GM18505 (cell line): ENCODE measurements around the gene CMSS1.

ENCODE experiments used
- ATAC-seq: cut with Tn5 transposase; IDR thresholded peaks from one replicate; pipeline ENCODE4 v1.9.1; 2021; ENCODE audit not compliant: unreplicated experiment
- POLR2A ChIP-seq: IDR thresholded peaks from 4 replicates; pipeline ENCODE4 v1.6.1; 2011; ENCODE audit warnings: borderline replicate concordance; ENCODE audit not compliant: insufficient read depth, insufficient read length; ENCODE audit errors: extremely low read depth

The CMSS1 gene

GRCh38 chr3:100001083-100001482, 183.4 kb downstream of the CMSS1 start:
- no peak for ATAC-seq
- no peak for TF ChIP-seq POLR2A

- no peak for ATAC-seq
- TF ChIP-seq POLR2A = no peak
Measured at GRCh38 chr3:100001526-100002270, 184.0 kb downstream of the CMSS1 start.

GRCh38 chr3:100002599-100003350, 185.1 kb downstream of the CMSS1 start:
- no peak for ATAC-seq
- TF ChIP-seq POLR2A = no peak

GRCh38 chr3:100003609-100004503, 186.2 kb downstream of the CMSS1 start:
- no peak for ATAC-seq
- TF ChIP-seq POLR2A = no peak

GRCh38 chr3:100004931-100005330, 187.3 kb downstream of the CMSS1 start:
- no peak for TF ChIP-seq POLR2A
- ATAC-seq = no peak

- TF ChIP-seq POLR2A = no peak
- ATAC-seq = no peak
Measured at GRCh38 chr3:100005665-100006393, 188.2 kb downstream of the CMSS1 start.

GRCh38 chr3:100006570-100007271, 189.1 kb downstream of the CMSS1 start:
- no peak for ATAC-seq
- no peak for TF ChIP-seq POLR2A

GRCh38 chr3:100007313-100007712, 189.7 kb downstream of the CMSS1 start:
- TF ChIP-seq POLR2A = no peak
- no peak for ATAC-seq

- no peak for ATAC-seq
- TF ChIP-seq POLR2A = no peak
Measured at GRCh38 chr3:100008081-100008698, 190.5 kb downstream of the CMSS1 start.

GRCh38 chr3:100009276-100010086, 191.8 kb downstream of the CMSS1 start:
- ATAC-seq = no peak
- TF ChIP-seq POLR2A = no peak

GRCh38 chr3:100010087-100010417, 192.4 kb downstream of the CMSS1 start:
- no peak for TF ChIP-seq POLR2A
- ATAC-seq = no peak
